Heart right ventricle (tissue), 16 donors: ENCODE data around the gene AK6. TPM values are rescaled to one million over a fixed set of nuclear protein-coding genes. Genes with fewer than 3 reads are reported as not detected.

Source experiments
- ATAC-seq, 8 donors: fragments of 200-7000 bp; cut with Tn5 transposase; one replicate each; pipeline ENCODE4 v1.9.1; 2020; ENCODE audit warnings: mild to moderate bottlenecking in 8 of 8, moderate library complexity in 8 of 8, moderate number of reproducible peaks in 1 of 8
- DNase-seq, 2 donors: peaks; one replicate each; pipeline ENCODE4 v3.0.0-alpha.2; 2020
- H3K27ac ChIP-seq, 10 donors: fragments of 200-600 bp; sonication (generic) in 2 of 10; one replicate each; pipeline versions ENCODE4 v1.5.0 to v1.8.0; 2020 to 2022; ENCODE audit warnings: mild to moderate bottlenecking in 3 of 10
- H3K27me3 ChIP-seq, 7 donors: fragments of 200-600 bp; one replicate each; pipeline ENCODE4 v1.8.0; 2021 to 2022; ENCODE audit warnings: mild to moderate bottlenecking in 2 of 7
- H3K36me3 ChIP-seq, 9 donors: fragments of 200-600 bp; sonication (generic) in 1 of 9; one replicate each; pipeline versions ENCODE4 v1.5.0 to v1.8.0; 2020 to 2022; ENCODE audit warnings: mild to moderate bottlenecking in 2 of 9
- H3K4me1 ChIP-seq, 9 donors: fragments of 200-600 bp; sonication (generic) in 1 of 9; one replicate each; pipeline versions ENCODE4 v1.5.0 to v1.8.0; 2020 to 2022; ENCODE audit warnings: mild to moderate bottlenecking in 4 of 9
- H3K4me3 ChIP-seq, 10 donors: fragments of 200-600 bp; sonication (generic) in 2 of 10; one replicate each; pipeline versions ENCODE4 v1.5.0 to v1.8.0; 2020 to 2022; ENCODE audit warnings: mild to moderate bottlenecking in 7 of 10, moderate library complexity in 2 of 10
- H3K9me3 ChIP-seq, 11 donors: fragments of 200-600 bp in 10 of 11; sonication (generic) in 2 of 11; one replicate each; pipeline versions ENCODE4 v1.5.0 to v1.8.0; 2013 to 2022; ENCODE audit warnings: mild to moderate bottlenecking in 2 of 11, control low read depth in 1 of 11, moderate library complexity in 1 of 11
- CTCF ChIP-seq, 9 donors: fragments of 200-600 bp; sonication (generic) in 2 of 9; IDR thresholded peaks; one replicate each; pipeline versions ENCODE4 v1.5.0 to v1.8.0; 2021 to 2022; ENCODE audit warnings: antibody characterized with exemption in 9 of 9, mild to moderate bottlenecking in 5 of 9, moderate library complexity in 1 of 9
- WGBS, 2 donors: extraction: QIAGEN DNeasy Blood & Tissue Kit; methylation state at CpG; one replicate each; pipeline ENCODE4 v1.1.7; 2013; ENCODE audit warnings: inconsistent platforms in 1 of 2; 5-methylcytosine and 5-hydroxymethylcytosine counted together
- intact Hi-C, 10 donors: fragments of 100-400 bp; cut with DNase I; formaldehyde crosslinking; loops; one replicate each; pipeline versions ENCODE4 v1.11.1 to v1.14.2; 2022
- polyA plus RNA-seq, 2 donors: library from polyadenylated mRNA; stranded (reverse); fragments of 200-250 nt; gene quantifications; one replicate each; pipeline ENCODE4 v1.2.3, GENCODE V29; 2013
- total RNA-seq, 10 donors: library from RNA; stranded (reverse); fragmentation: NEBNext Ultra II Directional in 3 of 10; extraction: Animal tissue kit (Norgen Biotek cat#: 25700) in 3 of 10; gene quantifications; one replicate each; pipeline versions ENCODE4 v1.2.1 to v1.2.4, GENCODE V29; 2021 to 2023
- donor health status: Arrhythmogenic right ventricular cardiomyopathy.
- donor health status: ischemic (EF 13 %, LVEDD 7.1; RV severe dilation, severe dysfunction).
- donor health status: healthy with polysubstance abuse.
- donor health status: DM: no; HTN: yes; CAD: no.
- donor health status: DM: no; HTN: no; CAD: no.
- donor health status: ischemic (EF 25% LVEDD 6.9; RV normal size, moderate dysfunction).
- donor health status: ischemic (EF 25% LVEDD 5.7; RV mildly dilated, moderate dysfunction).
- donor health status: healthy.
- donor health status: DM: yes; HTN: yes; CAD: no.
- donor health status: Ischemic cardiomyopathy.
- donor health status: ischemic (EF 35%, LVEDD 5.7; RV mildly dilated, moderate dysfunction).
- donor health status: nonischemic (EF 11% LVEDD 7.7; RV severe dilation, severe dysfunction).
- donor health status: DM: yes; HTN: yes; CAD: no.
- donor health status: PGD.
- donor health status: ischemic (EF 29% LVEDD 5.4; RV normal size, mild dysfunction).
- donor health status: nonischemic (EF 23%, LVEDD 6.1; RV moderate dilation, normal function).

Gene AK6
- total and polyA plus RNA-seq, 12 donors = 20.8 to 65.6 (median 33.0) TPM

GRCh38 chr5:69329905-69330489, 39.3 kb downstream of the AK6 start:
- TF ChIP-seq CTCF (IDR thresholded peaks at IDR 0.05) = no peak
- H3K4me1 ChIP-seq = peaks cover 0 to 30% (median 12%) of the 10 kb centered on the region in 9 donors
- no peaks in the 10 kb centered on the region for H3K9me3 ChIP-seq
- no peak overlapping the region for H3K4me3 ChIP-seq
- intact Hi-C loops = loop anchor here in 7 of 10 donors (5.0 to 10.0 kb wide), 8 partner anchors 65 to 288 kb away; partner anchors contain the start of genes SLC30A5 (in 4 of the 7) and CCNB1 (in 2 of the 7)
- no peaks in the 10 kb centered on the region for H3K27me3 ChIP-seq
- no peak overlapping the region for H3K27ac ChIP-seq
- 85% methylated on average over 9 of the region's 9 CpGs for WGBS, 2 donors
- no peak for DNase-seq
- ATAC-seq = no peak
- no peaks in the 10 kb centered on the region for H3K36me3 ChIP-seq

- 90 to 98% methylated on average over 1 of the region's 1 CpG for WGBS, 2 donors
- no peaks in the 10 kb centered on the region for H3K36me3 ChIP-seq
- H3K4me3 ChIP-seq = no peak overlapping the region
- intact Hi-C loops = no loop called here
- H3K27me3 ChIP-seq = no peaks in the 10 kb centered on the region
- ATAC-seq = no peak
- H3K9me3 ChIP-seq = no peaks in the 10 kb centered on the region
- no peak for TF ChIP-seq CTCF (IDR thresholded peaks at IDR 0.05)
- H3K27ac ChIP-seq = no peak overlapping the region
- no peaks in the 10 kb centered on the region for H3K4me1 ChIP-seq
- DNase-seq = no peak
Observed at GRCh38 chr5:69326365-69326764, 43.0 kb downstream of the AK6 start.

- H3K4me1 ChIP-seq = no peaks in the 10 kb centered on the region
- no peaks in the 10 kb centered on the region for H3K27me3 ChIP-seq
- WGBS, 2 donors = 78 to 85% methylated on average over 4 of the region's 4 CpGs
- peaks cover 0 to 55% (median 14%) of the 10 kb centered on the region in 9 donors for H3K36me3 ChIP-seq
- peak overlapping the region in 1 of 10 donors; percentile 49 for H3K27ac ChIP-seq
- peaks cover 0 to 3% (median 0%) of the 10 kb centered on the region in 11 donors for H3K9me3 ChIP-seq
- no peak for ATAC-seq
- H3K4me3 ChIP-seq = no peak overlapping the region
- intact Hi-C loops = loop anchor here in 1 of 10 donors (1.0 kb wide), 1 partner anchor 15 kb away; the partner anchor contains the start of gene CCDC125
- no peak for TF ChIP-seq CTCF (IDR thresholded peaks at IDR 0.05)
- DNase-seq = no peak
Observed at GRCh38 chr5:69317391-69317790, 51.9 kb downstream of the AK6 start.

- WGBS, 2 donors = 96% methylated on average over 1 of the region's 1 CpG
- Histone ChIP-seq H3K4me1 (no peaks in the 10 kb centered on the region), H3K36me3 (peaks cover 0 to 62% (median 14%) of the 10 kb centered on the region in 9 donors), H3K4me3 (no peak overlapping the region), H3K27me3 (no peaks in the 10 kb centered on the region), H3K9me3 (peaks cover 0 to 3% (median 0%) of the 10 kb centered on the region in 11 donors), H3K27ac (no peak overlapping the region)
- intact Hi-C loops = no loop called here
- no peak for TF ChIP-seq CTCF (IDR thresholded peaks at IDR 0.05)
- no peak for DNase-seq
- peak in 3 of 8 donors; percentile 33 to 67 (median 66) for ATAC-seq
Observed at GRCh38 chr5:69315972-69316371, 53.3 kb downstream of the AK6 start.
